Mucosa of descending colon (tissue), 3 donors: Measurements from ENCODE around the gene ZYG11A. TPM values are rescaled to one million over a fixed set of nuclear protein-coding genes. Genes with fewer than 3 reads are reported as not detected.

Experiments used
- ATAC-seq: fragments of 200-7000 bp; cut with Tn5 transposase; one replicate; pipeline ENCODE4 v1.9.1; 2020; ENCODE audit warnings: mild to moderate bottlenecking, moderate library complexity
- DNase-seq, 3 donors: peaks; one replicate each; pipeline ENCODE4 v3.0.0-alpha.2; 2020
- H3K36me3 ChIP-seq: fragments of 200-600 bp; one replicate; pipeline ENCODE4 v1.8.0; 2021; ENCODE audit warnings: low read depth, mild to moderate bottlenecking
- H3K4me1 ChIP-seq: fragments of 200-600 bp; one replicate; pipeline ENCODE4 v1.8.0; 2021; ENCODE audit warnings: low read depth, mild to moderate bottlenecking
- H3K4me3 ChIP-seq: fragments of 200-600 bp; one replicate; pipeline ENCODE4 v1.8.0; 2021; ENCODE audit warnings: mild to moderate bottlenecking
- H3K9me3 ChIP-seq: fragments of 200-600 bp; one replicate; pipeline ENCODE4 v1.8.0; 2021; ENCODE audit warnings: mild to moderate bottlenecking
- intact Hi-C, 2 donors: fragments of 100-400 bp; cut with DNase I in 1 of 2; cut with micrococcal nuclease in 1 of 2; formaldehyde crosslinking; loops; one replicate each; pipeline versions ENCODE4 v1.11.0 to v1.11.1; 2022; cut with DNase I, micrococcal nuclease
- microRNA-seq: library from miRNA; unstranded; fragments of <30 nt; microRNA quantifications from one replicate; pipeline ENCODE4, GENCODE V29; 2019
- total RNA-seq, 3 donors: library from RNA; stranded (reverse); fragmentation: NEBNext Ultra II Directional in 2 of 3; extraction: Animal tissue kit (Norgen Biotek cat#: 25700) in 2 of 3; gene quantifications; one replicate each; pipeline versions ENCODE4 v1.2.1 to v1.2.4, GENCODE V29; 2021 to 2023
- TF ChIP-seq, protein P1 (sequence below): fragments of 200-600 bp; IDR thresholded peaks from one replicate; pipeline ENCODE4 v1.8.0; 2022; ENCODE audit warnings: antibody characterized with exemption, mild to moderate bottlenecking
- donor health status: DM: no; HTN: no; CAD: no; lungs with moderate emphysema.
- donor health status: DM: no; HTN: no; CAD: no.
- donor health status: DM: no; HTN: yes; CAD: no.

ZYG11A gene
- total RNA-seq, 3 donors from 2014 or later, result 0.07 to 0.12 TPM; not detected in 1

DNA sequence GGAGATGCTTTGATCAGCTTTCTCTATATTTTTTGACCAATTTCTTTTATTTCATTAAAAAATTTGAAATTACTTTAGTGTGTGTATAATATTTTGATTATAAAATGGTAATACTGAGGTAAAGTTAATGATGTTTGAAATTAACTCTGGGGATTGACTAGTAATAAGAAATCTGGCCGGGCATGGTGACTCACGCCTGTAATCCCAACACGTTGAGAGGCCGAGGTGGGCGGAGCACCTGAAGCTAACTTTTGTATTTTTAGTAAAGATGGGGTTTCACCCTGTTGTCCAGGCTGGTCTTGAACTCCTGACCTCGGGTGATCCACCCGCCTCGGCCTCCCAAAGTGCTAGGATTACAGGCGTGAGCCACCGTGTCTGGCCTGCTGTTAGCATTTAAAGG lies 102.0 kb downstream of the ZYG11A start:
- no peaks in the 10 kb centered on the region for H3K9me3 ChIP-seq
- no peak for ATAC-seq
- no peak overlapping the region for H3K4me3 ChIP-seq
- TF ChIP-seq, protein P1, sequence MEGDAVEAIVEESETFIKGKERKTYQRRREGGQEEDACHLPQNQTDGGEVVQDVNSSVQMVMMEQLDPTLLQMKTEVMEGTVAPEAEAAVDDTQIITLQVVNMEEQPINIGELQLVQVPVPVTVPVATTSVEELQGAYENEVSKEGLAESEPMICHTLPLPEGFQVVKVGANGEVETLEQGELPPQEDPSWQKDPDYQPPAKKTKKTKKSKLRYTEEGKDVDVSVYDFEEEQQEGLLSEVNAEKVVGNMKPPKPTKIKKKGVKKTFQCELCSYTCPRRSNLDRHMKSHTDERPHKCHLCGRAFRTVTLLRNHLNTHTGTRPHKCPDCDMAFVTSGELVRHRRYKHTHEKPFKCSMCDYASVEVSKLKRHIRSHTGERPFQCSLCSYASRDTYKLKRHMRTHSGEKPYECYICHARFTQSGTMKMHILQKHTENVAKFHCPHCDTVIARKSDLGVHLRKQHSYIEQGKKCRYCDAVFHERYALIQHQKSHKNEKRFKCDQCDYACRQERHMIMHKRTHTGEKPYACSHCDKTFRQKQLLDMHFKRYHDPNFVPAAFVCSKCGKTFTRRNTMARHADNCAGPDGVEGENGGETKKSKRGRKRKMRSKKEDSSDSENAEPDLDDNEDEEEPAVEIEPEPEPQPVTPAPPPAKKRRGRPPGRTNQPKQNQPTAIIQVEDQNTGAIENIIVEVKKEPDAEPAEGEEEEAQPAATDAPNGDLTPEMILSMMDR, result no peak
- no peaks in the 10 kb centered on the region for H3K36me3 ChIP-seq
- no peak for DNase-seq
- intact Hi-C loops, result no loop called here
- H3K4me1 ChIP-seq, result no peaks in the 10 kb centered on the region

Small RNA genes lying within 50 kb of the gene (microRNA-seq; reads per million reads assigned to microRNA genes)
- gene MIR1273F (not detected), gene MIR1273G (not detected), gene MIR5095 (not detected)

Other genes with a start within 250 kb of the ZYG11A start
- gene GPX7, start 240.4 kb upstream of the ZYG11A start, total RNA-seq, result 1 to 10 TPM in 2 of 3 donors, under 1 TPM in 1; 0.46 to 7.8 (median 4.0) TPM
- gene SHISAL2A, start 209.6 kb upstream of the ZYG11A start, total RNA-seq, result under 1 TPM in 2 of 3 donors, not detected in 1; 0.72 to 0.78 TPM
- 10 to 100 TPM; 18.6 to 22.0 (median 20.3) TPM for gene COA7, start 144.4 kb upstream of the ZYG11A start, total RNA-seq
- gene ZYG11B, start 116.3 kb upstream of the ZYG11A start, total RNA-seq, result 10 to 100 TPM; 28.6 to 56.6 (median 35.7) TPM
- 100 to 1,000 TPM; 150 to 196 (median 162) TPM for gene ECHDC2, start 79.0 kb downstream of the ZYG11A start, total RNA-seq
- 100 to 1,000 TPM; 228 to 272 (median 267) TPM for gene SCP2, start 84.5 kb downstream of the ZYG11A start, total RNA-seq
- gene PODN, start 219.5 kb downstream of the ZYG11A start, total RNA-seq, result 10 to 100 TPM in 2 of 3 donors, 1 to 10 TPM in 1; 5.8 to 69.2 (median 18.1) TPM